Coronary artery (tissue), 2 donors: ENCODE data around the gene SLC1A4.

Experiments
- DNase-seq: peaks from one replicate; pipeline ENCODE4 v3.0.0-alpha.2; 2017; ENCODE audit warnings: low spot score
- H3K27ac ChIP-seq, 2 donors: fragments of 200-600 bp; sonication (generic); one replicate each; pipeline ENCODE4 v1.5.1; 2016 to 2019
- H3K4me3 ChIP-seq: fragments of 200-600 bp; sonication (generic); 2 replicates; pipeline ENCODE4 v1.5.1; 2016; ENCODE audit warnings: mild to moderate bottlenecking, moderate library complexity
- TF ChIP-seq, protein P1 (sequence below): fragments of 200-600 bp; sonication (generic); IDR thresholded peaks from one replicate; pipeline ENCODE4 v1.5.1; 2019; ENCODE audit warnings: antibody characterized with exemption

SLC1A4 gene

DNA sequence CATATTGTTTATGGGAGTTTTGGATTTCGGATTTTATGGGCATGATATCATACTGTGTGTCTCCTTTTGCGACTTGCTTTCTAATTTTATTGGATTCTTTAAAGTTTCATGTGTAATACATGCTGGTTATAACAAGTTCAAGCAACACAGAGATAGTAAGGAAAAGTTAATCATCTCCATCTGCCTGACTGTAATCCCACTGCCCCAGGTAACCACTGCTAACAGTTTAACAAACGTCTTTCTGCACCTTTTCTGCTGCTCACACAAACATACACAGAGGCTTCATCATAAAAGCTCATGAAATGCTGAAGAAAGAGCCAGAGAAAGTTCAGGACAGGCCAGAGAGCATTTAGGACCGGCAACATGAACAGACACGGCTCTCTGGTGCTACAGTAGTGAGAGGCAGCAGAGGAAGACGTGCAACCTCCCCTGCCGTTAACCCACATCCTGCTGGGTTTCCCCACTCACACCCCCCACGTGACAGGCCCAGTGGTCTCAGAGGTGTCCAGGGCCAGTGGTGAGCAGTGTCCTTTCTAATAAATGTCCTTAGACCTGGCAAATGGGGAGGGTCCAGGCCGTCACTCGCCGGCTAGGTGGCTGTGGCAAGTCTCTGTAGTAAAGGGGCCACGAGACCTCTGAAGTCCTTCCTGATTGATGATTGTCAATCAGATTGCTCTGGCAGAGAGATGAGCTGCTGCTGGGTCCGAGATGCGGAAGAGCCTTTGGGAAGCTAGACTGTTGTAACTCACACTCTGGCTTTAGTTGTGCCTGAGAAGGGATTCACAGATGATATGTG is 43.0 kb upstream of the SLC1A4 start:
- Histone ChIP-seq H3K4me3 (no peak overlapping the region), H3K27ac (no peak overlapping the region)
- DNase-seq, result no peak
- TF ChIP-seq, protein P1, sequence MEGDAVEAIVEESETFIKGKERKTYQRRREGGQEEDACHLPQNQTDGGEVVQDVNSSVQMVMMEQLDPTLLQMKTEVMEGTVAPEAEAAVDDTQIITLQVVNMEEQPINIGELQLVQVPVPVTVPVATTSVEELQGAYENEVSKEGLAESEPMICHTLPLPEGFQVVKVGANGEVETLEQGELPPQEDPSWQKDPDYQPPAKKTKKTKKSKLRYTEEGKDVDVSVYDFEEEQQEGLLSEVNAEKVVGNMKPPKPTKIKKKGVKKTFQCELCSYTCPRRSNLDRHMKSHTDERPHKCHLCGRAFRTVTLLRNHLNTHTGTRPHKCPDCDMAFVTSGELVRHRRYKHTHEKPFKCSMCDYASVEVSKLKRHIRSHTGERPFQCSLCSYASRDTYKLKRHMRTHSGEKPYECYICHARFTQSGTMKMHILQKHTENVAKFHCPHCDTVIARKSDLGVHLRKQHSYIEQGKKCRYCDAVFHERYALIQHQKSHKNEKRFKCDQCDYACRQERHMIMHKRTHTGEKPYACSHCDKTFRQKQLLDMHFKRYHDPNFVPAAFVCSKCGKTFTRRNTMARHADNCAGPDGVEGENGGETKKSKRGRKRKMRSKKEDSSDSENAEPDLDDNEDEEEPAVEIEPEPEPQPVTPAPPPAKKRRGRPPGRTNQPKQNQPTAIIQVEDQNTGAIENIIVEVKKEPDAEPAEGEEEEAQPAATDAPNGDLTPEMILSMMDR, result no peak

DNA sequence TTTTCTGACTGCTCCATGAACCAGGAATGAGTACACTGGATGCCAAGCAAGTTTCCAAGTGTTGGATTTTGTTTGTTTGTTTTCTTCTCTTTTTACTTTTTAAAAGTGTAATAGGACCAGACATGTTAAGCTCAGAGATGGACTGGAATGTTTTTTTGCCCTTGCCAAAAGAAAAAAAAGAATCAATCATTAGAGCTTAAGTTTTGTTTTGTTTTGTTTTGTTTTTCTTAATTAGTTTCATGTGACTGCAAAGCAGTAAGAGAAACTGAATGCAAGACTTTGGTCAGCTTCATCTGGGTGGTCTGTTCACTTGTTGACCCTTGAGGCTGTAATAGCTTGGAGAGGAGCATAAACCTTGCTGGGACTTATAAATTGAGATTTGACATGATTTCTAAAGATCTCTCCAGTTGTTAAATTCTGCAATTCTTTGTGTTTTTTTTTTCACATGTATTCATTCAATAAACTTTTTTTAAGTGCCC is 42.4 kb upstream of the SLC1A4 start:
- TF ChIP-seq, protein P1, result no peak
- Histone ChIP-seq H3K27ac (no peak overlapping the region), H3K4me3 (no peak overlapping the region)
- no peak for DNase-seq

DNA sequence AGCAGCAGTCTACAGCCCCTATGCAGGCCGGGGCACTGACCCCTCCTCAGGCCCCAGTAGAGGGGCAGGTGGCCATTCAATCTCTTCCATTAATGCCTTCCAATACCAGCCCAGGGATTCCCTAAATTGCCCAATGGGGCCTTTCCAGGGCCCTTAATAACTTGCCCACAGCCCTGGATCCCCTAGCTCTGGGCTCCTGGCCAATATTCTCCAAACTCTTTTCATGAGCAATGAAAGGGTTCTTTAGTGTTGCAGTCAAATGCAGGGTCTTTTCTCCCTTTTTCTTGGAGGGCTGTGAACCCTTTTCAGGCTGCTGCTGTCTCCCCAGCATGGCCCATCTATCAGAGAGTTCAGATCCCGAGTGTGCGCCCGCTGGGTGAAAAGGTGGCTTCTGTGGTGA is 41.3 kb upstream of the SLC1A4 start:
- TF ChIP-seq, protein P1, result no peak
- no peak for DNase-seq
- H3K4me3 ChIP-seq, result no peak overlapping the region
- H3K27ac ChIP-seq, result no peak overlapping the region

DNA sequence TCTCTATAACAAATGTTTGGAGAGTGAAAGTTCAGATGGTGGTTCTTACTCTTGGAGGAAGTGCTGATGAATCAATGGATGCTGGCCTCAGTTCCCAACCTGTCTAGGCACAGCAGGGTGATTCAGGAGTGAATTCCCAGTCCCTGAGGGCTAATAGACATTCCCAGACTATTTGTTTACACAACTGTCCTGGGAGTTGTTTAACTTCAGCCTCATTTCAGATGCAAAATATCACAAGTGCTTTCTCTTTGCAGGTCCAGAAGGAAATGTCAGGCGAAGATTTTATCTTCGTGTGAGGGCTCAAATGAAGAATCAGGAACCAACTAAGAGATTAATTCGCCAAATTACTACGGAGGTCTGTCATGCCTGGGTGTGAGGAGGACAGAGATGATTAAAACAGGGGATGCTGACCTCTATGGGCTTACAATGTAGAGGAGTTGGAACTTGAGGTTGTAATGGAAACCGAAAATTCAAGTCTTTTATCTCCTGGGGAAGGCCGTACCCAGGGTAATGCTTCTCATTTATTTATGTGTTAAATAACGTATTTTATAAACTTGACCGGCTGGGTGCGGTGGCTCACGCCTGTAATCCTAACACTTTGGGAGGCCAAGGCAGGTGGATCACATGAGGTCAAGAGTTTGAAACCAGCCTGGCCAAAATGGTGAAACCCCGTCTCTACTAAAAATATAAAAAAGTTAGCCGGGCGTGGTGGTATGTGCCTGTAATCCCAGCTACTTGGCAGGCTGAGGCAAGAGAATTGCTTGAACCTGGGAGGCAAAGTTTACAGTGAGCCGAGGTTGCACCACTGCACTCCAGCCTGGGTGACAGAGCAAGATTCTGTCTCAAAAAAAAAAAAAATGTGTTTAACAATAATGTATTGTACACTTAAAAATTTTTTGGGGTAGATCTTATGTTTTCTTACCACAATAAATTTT is 38.7 kb upstream of the SLC1A4 start:
- DNase-seq, result no peak
- TF ChIP-seq, protein P1, result no peak
- Histone ChIP-seq H3K27ac (no peak overlapping the region), H3K4me3 (no peak overlapping the region)

GRCh38 chr2:64951306-64951953 is 37.8 kb upstream of the SLC1A4 start:
- H3K4me3 ChIP-seq, result no peak overlapping the region
- TF ChIP-seq, protein P1, result no peak
- no peak for DNase-seq
- no peak overlapping the region for H3K27ac ChIP-seq

GRCh38 chr2:64952096-64952495 is 37.1 kb upstream of the SLC1A4 start:
- TF ChIP-seq, protein P1, result no peak
- Histone ChIP-seq H3K4me3 (no peak overlapping the region), H3K27ac (no peak overlapping the region)
- no peak for DNase-seq
